Endothelial cell of umbilical vein (primary cell): ENCODE measurements around the gene RFNG. TPM values are rescaled to one million over a fixed set of nuclear protein-coding genes. Genes with fewer than 3 reads are reported as not detected.

Experiments
- BruUV-seq: library from RNA; stranded (reverse); fragments of 400-500 nt; replicated peaks from 2 replicates; lab custom pipeline; 2021; lab: Mats Ljungman, UMichigan
- CTCF ChIA-PET: fragments of 300-600, 350-600 bp; sonication (Branson Sonifier 250); formaldehyde crosslinking; loops from one replicate; lab custom pipeline; 2021; ENCODE audit warnings: antibody characterized with exemption, inconsistent platforms; lab: Charles Lee
- POLR2A ChIA-PET: fragments of 300-600, 350-600 bp; sonication (Branson Sonifier 250); formaldehyde crosslinking; loops from one replicate; lab custom pipeline; 2021; ENCODE audit warnings: antibody characterized with exemption, inconsistent platforms; lab: Charles Lee
- DNase-seq: peaks from one replicate; pipeline ENCODE4 v3.0.0-alpha.2; 2011; ENCODE audit warnings: low read depth, low spot score
- FAIRE-seq: peaks from 2 replicates; lab custom pipeline; 2011; peaks lifted over from hg19 to GRCh38; lab: Jason Lieb, UNC
- H2AFZ ChIP-seq: 2 replicates; pipeline ENCODE4 v1.6.0; 2012; ENCODE audit warnings: low read depth, low read length, control low read depth, inconsistent platforms
- H3K27ac ChIP-seq: 2 replicates; pipeline ENCODE4 v1.5.1; 2011; ENCODE audit warnings: low read depth, mild to moderate bottlenecking, control low read depth, low read length, moderate library complexity; ENCODE audit not compliant: insufficient read depth
- H3K27me3 ChIP-seq, 2 experiments: 2 replicates each; pipeline versions ENCODE4 v1.6.0 to v1.6.1; 2011; ENCODE audit warnings: low read length in 2 of 2, mixed read lengths in 1 of 2; ENCODE audit not compliant: control insufficient read depth in 2 of 2, insufficient read depth in 2 of 2
- H3K36me3 ChIP-seq, 2 experiments: 2 replicates in 1 of 2; 3 replicates in 1 of 2; pipeline ENCODE4 v1.5.1; 2011; ENCODE audit warnings: low read length in 2 of 2, mild to moderate bottlenecking in 1 of 2, moderate library complexity in 1 of 2; ENCODE audit not compliant: control insufficient read depth in 2 of 2, insufficient read depth in 2 of 2; ENCODE audit errors: extremely low read depth in 1 of 2
- H3K4me1 ChIP-seq: 3 replicates; pipeline ENCODE4 v1.5.1; 2011; ENCODE audit warnings: mild to moderate bottlenecking, low read length; ENCODE audit not compliant: control insufficient read depth, insufficient read depth; ENCODE audit errors: extremely low read depth
- H3K4me2 ChIP-seq: 2 replicates; pipeline ENCODE4 v1.6.1; 2011; ENCODE audit warnings: low read length, control low read depth, mixed read lengths; ENCODE audit not compliant: insufficient read depth
- H3K4me3 ChIP-seq, 3 experiments: fragments of 200-600 bp in 1 of 3; sonication (generic), shearing (Covaris generic) in 1 of 3; replicated peaks in 1 of 3; 2 replicates each; pipeline ENCODE4 v1.5.1; 2011 to 2016; ENCODE audit warnings: control low read depth in 3 of 3, low read length in 3 of 3, mild to moderate bottlenecking in 2 of 3, inconsistent platforms in 1 of 3, low read depth in 1 of 3, moderate library complexity in 1 of 3; ENCODE audit not compliant: insufficient read depth in 1 of 3
- H3K79me2 ChIP-seq: 2 replicates; pipeline ENCODE4 v1.6.0; 2012; ENCODE audit warnings: low read length, inconsistent platforms; ENCODE audit not compliant: control insufficient read depth, insufficient read depth
- H3K9ac ChIP-seq: replicated peaks from 2 replicates; pipeline ENCODE3; 2011; ENCODE audit warnings: low read length, control low read depth; ENCODE audit not compliant: insufficient read depth; ENCODE audit errors: extremely low read depth
- H3K9me1 ChIP-seq: replicated peaks from 3 replicates; pipeline ENCODE4 v1.6.0; 2011; ENCODE audit warnings: mild to moderate bottlenecking, low read length; ENCODE audit not compliant: control insufficient read depth, insufficient read depth; ENCODE audit errors: extremely low read depth
- H3K9me3 ChIP-seq: replicated peaks from 2 replicates; pipeline ENCODE4 v1.5.1; 2012; ENCODE audit warnings: low read length, inconsistent platforms; ENCODE audit not compliant: control insufficient read depth, insufficient read depth
- H4K20me1 ChIP-seq: replicated peaks from 2 replicates; pipeline ENCODE3; 2011; ENCODE audit warnings: mild to moderate bottlenecking, low read length; ENCODE audit not compliant: control insufficient read depth, insufficient read depth; ENCODE audit errors: extremely low read depth
- EZH2 ChIP-seq: IDR thresholded peaks from 2 replicates; pipeline ENCODE4 v1.6.1; 2012; ENCODE audit warnings: borderline replicate concordance, low read depth, mild to moderate bottlenecking, moderate library complexity, low read length, inconsistent platforms; ENCODE audit not compliant: severe bottlenecking
- FOS ChIP-seq: IDR thresholded peaks from 2 replicates; pipeline ENCODE4 v1.6.1; 2011; ENCODE audit warnings: mild to moderate bottlenecking, low read length, moderate library complexity, borderline replicate concordance; ENCODE audit not compliant: insufficient read depth
- GATA2 ChIP-seq: IDR thresholded peaks from 2 replicates; pipeline ENCODE4 v1.7.0; 2011; ENCODE audit warnings: low read depth, mild to moderate bottlenecking, moderate library complexity, mixed read lengths, low read length; ENCODE audit not compliant: insufficient read length, insufficient read depth
- JUN ChIP-seq: IDR thresholded peaks from 2 replicates; pipeline ENCODE4 v1.6.1; 2011; ENCODE audit warnings: borderline replicate concordance, low read depth; ENCODE audit not compliant: insufficient read length, insufficient read depth
- MYC ChIP-seq: IDR thresholded peaks from one replicate; pipeline ENCODE4 v1.6.1; 2011; ENCODE audit warnings: mild to moderate bottlenecking, low read depth, low read length
- POLR2A ChIP-seq: IDR thresholded peaks from 2 replicates; pipeline ENCODE4 v1.6.1; 2012; ENCODE audit warnings: low read depth, mild to moderate bottlenecking, control low read depth, low read length
- POLR2AphosphoS5 ChIP-seq: IDR thresholded peaks from 2 replicates; pipeline ENCODE4 v1.6.1; 2012; ENCODE audit warnings: low read depth, mild to moderate bottlenecking, control low read depth, low read length, moderate library complexity; ENCODE audit not compliant: insufficient read depth
- dilution Hi-C: fragments of 300-500 bp; cut with MboI; formaldehyde crosslinking; loops from one replicate; pipeline ENCODE4 v1.15.0; 2019; ENCODE audit warnings: low sequenced_read_pairs; ENCODE audit not compliant: extremely low pct_ligation_motif_present
- intact Hi-C: fragments of 100-400 bp; cut with micrococcal nuclease; formaldehyde crosslinking; loops from one replicate; pipeline ENCODE4 v1.10.0; 2022
- polyA plus RNA-seq, 4 experiments: library from polyadenylated mRNA; depleted of rRNA in 3 of 4; stranded (reverse) in 3 of 4; unstranded in 1 of 4; fragments of >200 nt; gene quantifications; 2 replicates each; pipeline versions ENCODE4 v1.2.1 to v1.2.3, GENCODE V29; 2011 to 2012; ENCODE audit warnings: missing spikeins in 1 of 4
- total RNA-seq: library from RNA; stranded (reverse); gene quantifications from 2 replicates; pipeline ENCODE4 v1.2.3, GENCODE V29; 2021
- TF ChIP-seq, protein P1 (sequence below): IDR thresholded peaks from 2 replicates; pipeline ENCODE4 v1.6.1; 2011; ENCODE audit not compliant: insufficient read depth, insufficient read length
- TF ChIP-seq, protein P2 (sequence below), 2 donors: IDR thresholded peaks; 1 replicate in 1 of 2; 2 replicates in 1 of 2; pipeline ENCODE4 v1.5.1; 2011; ENCODE audit warnings: low read length in 2 of 2, mild to moderate bottlenecking in 2 of 2, moderate library complexity in 2 of 2, control low read depth in 1 of 2, inconsistent platforms in 1 of 2, low read depth in 1 of 2; ENCODE audit not compliant: insufficient read depth in 1 of 2; ENCODE audit errors: extremely low read depth in 1 of 2

The RFNG gene
- total and polyA plus RNA-seq, 2 donors (not counting 3 experiments of a cell fraction or from before 2014, with no cell fraction given) = 33.7 to 40.0 TPM

DNA sequence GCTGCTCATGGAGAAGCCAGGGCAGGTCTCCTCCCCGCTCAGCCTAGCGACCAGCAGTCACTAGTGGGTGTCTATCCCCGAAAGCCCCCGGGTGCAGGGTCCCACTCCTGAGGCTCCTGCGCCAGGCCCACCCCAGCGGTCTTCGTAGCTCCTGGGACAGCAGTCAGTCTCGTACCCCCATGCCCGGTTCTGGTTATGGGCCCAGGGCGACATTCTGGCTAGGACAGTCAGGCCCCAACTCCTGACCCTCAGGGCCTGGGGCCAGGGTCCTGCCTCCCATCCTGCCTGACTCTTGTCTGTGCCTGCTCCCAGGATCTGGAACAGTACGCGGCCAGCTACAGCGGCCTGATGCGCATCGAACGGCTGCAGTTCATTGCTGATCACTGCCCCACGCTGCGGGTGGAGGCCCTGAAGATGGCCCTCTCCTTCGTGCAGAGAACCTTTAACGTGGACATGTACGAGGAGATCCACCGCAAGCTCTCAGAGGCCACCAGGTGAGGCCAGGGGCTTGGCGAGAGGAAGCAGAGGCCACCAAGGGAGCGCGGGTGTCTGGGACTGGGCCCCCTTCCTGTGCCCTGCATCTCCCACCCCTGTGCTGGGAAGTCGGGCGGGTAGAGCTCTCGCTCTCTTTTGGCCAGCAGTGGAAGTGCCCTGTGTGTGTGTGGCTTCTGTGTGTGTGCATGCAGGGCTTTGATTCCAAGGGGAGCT is 2.1 kb upstream of the RFNG start:
- Histone ChIP-seq H3K4me3 (no peak overlapping the region), H3K27ac (no peak overlapping the region), H3K4me2 (no peak overlapping the region), H3K9me1 (no peaks in the 10 kb centered on the region), H4K20me1 (no peaks in the 10 kb centered on the region), H3K79me2 (peaks cover 11% of the 10 kb centered on the region), H2AFZ (no peak overlapping the region), H3K4me1 (peaks cover 11% of the 10 kb centered on the region), H3K27me3 (no peaks in the 10 kb centered on the region), H3K9me3 (no peaks in the 10 kb centered on the region), H3K9ac (no peak overlapping the region), H3K36me3 (peaks cover 12 to 38% of the 10 kb centered on the region in 2 experiments)
- TF ChIP-seq, protein P1, sequence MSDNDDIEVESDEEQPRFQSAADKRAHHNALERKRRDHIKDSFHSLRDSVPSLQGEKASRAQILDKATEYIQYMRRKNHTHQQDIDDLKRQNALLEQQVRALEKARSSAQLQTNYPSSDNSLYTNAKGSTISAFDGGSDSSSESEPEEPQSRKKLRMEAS = no peak
- TF ChIP-seq FOS = no peak
- FAIRE-seq (no peak), DNase-seq (no peak)
- POLR2A ChIA-PET = no interaction called here
- intact Hi-C loops (loop anchor here (2.0 kb wide), 1 partner anchor 17 kb away; the partner anchor contains the start of gene DCXR), dilution Hi-C loops (no loop called here)
- CTCF ChIA-PET = interaction anchor here (0.8 to 1.1 kb wide), 3 partner anchors 11 to 23 kb away, joined by 3 to 5 read pairs (median 4); partner anchors contain the start of gene DCXR
- BruUV-seq = no TSS peak

DNA sequence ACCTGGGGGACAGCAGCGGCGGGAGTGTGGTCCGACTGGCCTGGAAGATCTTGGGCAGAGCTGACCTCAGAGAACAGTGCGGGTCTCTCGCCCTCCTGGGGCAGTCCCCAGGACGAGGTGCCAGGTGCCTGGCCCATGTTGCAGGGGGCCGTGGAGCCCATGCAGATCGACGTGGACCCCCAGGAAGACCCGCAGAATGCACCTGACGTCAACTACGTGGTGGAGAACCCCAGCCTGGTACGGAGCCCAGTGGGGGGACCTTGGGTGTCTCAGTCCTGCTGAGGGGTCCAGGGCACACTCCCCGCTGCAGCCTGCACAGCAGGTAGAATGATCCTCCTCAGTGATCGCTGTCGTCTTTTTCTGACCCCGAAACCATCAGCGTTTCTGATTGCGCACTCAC is 1.5 kb upstream of the RFNG start:
- BruUV-seq = no TSS peak
- ChIA-PET CTCF (interaction anchor here (1.1 kb wide), 1 partner anchor 16 kb away, joined by 3 read pairs; the partner anchor contains the start of gene DCXR), POLR2A (no interaction called here)
- H3K36me3 ChIP-seq = peaks cover 12 to 37% of the 10 kb centered on the region in 2 experiments
- dilution Hi-C loops (no loop called here), intact Hi-C loops (loop anchor here (2.0 kb wide), 1 partner anchor 16 kb away; the partner anchor contains the start of gene DCXR)
- H3K79me2 ChIP-seq = peaks cover 11% of the 10 kb centered on the region
- no peak overlapping the region for H3K27ac ChIP-seq
- no peak for DNase-seq
- H3K9me3 ChIP-seq = no peaks in the 10 kb centered on the region
- no peak for TF ChIP-seq POLR2A
- TF ChIP-seq POLR2AphosphoS5 = no peak
- no peak for TF ChIP-seq GATA2
- TF ChIP-seq, protein P1 = no peak
- TF ChIP-seq JUN = no peak
- TF ChIP-seq MYC = no peak
- TF ChIP-seq, protein P2, sequence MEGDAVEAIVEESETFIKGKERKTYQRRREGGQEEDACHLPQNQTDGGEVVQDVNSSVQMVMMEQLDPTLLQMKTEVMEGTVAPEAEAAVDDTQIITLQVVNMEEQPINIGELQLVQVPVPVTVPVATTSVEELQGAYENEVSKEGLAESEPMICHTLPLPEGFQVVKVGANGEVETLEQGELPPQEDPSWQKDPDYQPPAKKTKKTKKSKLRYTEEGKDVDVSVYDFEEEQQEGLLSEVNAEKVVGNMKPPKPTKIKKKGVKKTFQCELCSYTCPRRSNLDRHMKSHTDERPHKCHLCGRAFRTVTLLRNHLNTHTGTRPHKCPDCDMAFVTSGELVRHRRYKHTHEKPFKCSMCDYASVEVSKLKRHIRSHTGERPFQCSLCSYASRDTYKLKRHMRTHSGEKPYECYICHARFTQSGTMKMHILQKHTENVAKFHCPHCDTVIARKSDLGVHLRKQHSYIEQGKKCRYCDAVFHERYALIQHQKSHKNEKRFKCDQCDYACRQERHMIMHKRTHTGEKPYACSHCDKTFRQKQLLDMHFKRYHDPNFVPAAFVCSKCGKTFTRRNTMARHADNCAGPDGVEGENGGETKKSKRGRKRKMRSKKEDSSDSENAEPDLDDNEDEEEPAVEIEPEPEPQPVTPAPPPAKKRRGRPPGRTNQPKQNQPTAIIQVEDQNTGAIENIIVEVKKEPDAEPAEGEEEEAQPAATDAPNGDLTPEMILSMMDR (IDR thresholded peaks at IDR 0.05; ENCODE audit: extremely low read depth in 1 of 2, insufficient read depth in 1 of 2, low read depth in 1 of 2, low read length in 2 of 2) = no peak
- TF ChIP-seq FOS = no peak
- no peak for TF ChIP-seq EZH2
- H3K4me2 ChIP-seq = no peak overlapping the region
- FAIRE-seq = no peak
- no peaks in the 10 kb centered on the region for H3K27me3 ChIP-seq
- H2AFZ ChIP-seq = no peak overlapping the region
- no peak overlapping the region for H3K9ac ChIP-seq
- H3K4me3 ChIP-seq = no peak overlapping the region
- no peaks in the 10 kb centered on the region for H4K20me1 ChIP-seq
- H3K9me1 ChIP-seq = no peaks in the 10 kb centered on the region
- peaks cover 11% of the 10 kb centered on the region for H3K4me1 ChIP-seq
